Stimulated activated CD8-positive, alpha-beta memory T cell treated with anti-CD3 and anti-CD28 coated beads, Interleukin-7, amount 100 ng/mL, for 1 hour (primary cell): ENCODE data around the gene SATL1.
"Not testable (repeated sequence)": the region's sequence is repeated elsewhere in the genome, so short reads cannot be mapped to it uniquely, and the experiment has no call there.

Source experiments
- DNase-seq, 2 donors: peaks; one replicate each; pipeline ENCODE4 v3.0.0-alpha.2; 2020; ENCODE audit warnings: low read depth in 2 of 2

The SATL1 gene, protein sequence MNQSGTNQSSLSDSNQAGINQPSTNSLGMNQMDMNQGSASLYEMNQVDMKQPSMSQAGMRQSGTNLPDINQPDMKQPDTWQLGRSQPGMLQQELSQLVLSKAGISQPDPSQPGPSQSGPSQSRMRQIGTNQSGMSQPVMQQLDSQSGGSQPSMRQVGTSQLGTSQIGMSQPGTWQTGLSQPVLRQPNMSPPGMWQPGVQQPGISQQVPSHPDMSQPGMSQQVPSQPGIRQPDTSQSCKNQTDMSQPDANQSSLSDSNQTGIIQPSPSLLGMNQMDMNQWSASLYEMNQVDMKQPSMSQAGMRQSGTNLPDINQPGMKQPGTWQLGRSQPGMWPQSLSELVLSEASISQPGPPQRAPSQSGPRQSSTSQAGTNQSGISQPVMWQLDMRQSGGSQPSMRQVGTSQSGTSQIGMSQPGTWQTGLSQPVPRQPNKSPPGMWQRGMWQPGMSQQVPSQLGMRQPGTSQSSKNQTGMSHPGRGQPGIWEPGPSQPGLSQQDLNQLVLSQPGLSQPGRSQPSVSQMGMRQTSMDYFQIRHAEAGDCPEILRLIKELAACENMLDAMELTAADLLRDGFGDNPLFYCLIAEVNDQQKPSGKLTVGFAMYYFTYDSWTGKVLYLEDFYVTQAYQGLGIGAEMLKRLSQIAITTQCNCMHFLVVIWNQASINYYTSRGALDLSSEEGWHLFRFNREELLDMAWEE

DNA sequence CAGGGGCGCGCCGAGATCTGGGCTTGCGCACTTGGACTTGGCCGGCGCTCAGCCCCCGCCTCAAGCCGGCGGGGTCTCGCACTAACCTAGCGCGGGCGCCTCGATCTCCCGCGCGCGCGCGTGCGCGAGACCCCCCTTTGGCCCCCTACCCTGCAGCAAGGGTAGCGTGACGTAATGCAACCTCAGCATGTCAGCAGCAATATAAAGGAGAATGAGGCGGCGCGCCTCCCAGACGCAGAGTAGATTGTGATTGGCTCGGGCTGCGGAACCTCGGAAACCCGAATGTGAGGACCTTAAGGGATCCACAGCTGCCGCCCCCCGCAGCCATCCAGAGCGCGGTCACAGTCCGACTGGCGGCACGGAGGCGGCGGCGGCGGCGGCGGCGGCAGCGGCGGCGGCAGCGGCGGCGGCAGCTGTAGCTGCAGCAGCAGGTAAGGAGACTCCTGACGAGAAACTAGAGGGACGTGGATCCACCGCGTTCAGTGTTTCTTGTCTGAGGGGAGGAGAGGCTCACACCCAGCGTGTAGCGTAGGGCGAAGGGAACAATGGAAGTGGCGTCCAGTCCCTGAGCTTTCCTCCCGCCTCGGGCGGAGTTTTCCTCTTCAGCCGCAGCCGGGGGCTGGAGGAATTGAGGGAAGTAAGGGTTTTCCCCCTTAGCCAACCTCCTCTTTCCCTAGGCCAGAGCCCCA is at the start of gene SATL1, which contains the start of gene ZNF711:
TSS of gene SATL1 (minus strand) at position 19 of the 689 bp plus-strand sequence. CDS start 134,811 bp downstream, outside the sequence.
TSS of gene ZNF711 (plus strand) at position 231 of the 689 bp plus-strand sequence. CDS start 3,582 bp downstream, outside the sequence.
- no peak for DNase-seq

DNA sequence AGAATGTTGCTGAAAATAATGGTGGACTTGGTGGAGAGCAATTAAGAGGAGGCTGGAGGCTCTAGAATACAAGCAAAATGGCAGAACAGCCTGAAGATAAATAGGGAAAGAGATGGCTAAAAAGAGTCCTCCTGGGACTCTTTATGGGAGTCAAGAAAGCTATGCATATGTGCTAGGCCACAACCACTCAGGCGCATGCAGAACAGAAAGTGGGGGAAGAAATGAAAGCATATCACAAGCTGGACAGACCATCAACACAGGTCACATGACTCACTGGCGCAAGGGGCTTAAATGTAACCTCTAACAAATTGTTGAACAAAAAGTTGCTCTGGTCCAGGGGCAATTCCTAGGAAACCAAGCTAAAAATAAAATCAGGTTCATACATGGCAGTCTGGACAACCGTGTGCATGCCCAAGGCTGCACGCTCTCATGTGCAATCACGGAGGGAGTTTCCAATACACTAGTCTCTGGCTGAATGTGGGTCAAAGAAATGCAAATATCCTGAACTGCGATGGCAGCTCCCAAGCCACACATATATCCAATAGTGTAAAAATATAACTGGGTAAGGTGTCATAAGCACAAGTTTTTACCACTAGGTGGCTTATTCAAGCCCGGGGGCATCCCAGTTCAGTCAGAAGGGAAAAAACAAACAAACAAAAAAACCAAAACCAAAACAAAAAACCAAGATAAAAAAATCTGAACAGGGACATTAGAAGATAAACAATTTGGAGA is 45.6 kb upstream of the SATL1 start:
- DNase-seq, result no peak

DNA sequence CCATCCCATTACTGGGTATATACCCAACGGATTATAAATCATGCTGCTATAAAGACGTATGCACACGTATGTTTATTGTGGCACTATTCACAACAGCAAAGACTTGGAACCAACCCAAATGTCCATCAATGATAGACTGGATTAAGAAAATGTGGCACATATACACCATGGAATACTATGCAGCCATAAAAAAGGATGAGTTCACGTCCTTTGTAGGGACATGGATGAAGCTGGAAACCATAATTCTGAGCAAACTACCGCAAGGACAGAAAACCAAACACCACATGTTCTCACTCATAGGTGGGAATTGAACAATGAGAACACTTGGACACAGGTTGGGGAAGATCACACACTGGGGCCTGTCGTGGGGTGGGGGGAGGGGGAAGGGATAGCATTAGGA is 41.7 kb upstream of the SATL1 start:
- DNase-seq, result not testable (repeated sequence)

DNA sequence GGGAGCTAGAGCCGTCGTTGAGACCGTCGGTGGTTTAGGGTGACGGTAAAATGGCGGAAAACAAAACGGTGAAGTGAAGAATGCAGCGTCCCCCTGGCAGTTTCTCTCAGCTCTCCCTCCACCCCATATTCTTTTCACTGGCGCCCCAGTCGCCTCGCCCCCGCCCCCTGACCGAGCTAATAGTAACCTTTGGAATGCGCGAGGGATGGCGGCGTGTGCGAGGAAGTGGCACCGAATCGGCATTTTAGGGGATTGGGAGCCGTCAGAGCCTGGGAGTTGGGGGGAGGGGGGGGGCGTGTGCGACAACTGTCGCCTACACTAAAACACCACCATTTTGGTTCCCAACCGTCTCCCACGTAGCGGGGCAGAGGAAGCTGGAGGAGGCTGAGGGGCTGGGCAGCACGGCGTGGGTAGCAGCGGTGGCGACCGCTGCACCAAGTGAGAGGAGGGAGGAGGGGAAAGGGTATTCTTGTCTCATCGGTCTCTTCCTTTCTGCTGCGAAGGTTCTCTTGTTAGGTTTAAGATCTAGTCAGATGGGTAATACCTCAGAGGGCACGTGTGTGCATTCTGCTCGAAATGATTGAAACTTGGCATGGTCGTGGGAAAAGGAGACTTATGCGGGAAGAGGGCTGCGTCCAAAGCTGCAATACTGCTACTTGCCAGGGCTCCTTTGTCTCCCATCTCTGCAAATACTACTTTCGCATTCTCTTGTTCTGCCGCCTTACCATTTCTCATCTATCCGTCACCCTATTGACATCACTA is 1.1 kb upstream of the SATL1 start:
- no peak for DNase-seq

DNA sequence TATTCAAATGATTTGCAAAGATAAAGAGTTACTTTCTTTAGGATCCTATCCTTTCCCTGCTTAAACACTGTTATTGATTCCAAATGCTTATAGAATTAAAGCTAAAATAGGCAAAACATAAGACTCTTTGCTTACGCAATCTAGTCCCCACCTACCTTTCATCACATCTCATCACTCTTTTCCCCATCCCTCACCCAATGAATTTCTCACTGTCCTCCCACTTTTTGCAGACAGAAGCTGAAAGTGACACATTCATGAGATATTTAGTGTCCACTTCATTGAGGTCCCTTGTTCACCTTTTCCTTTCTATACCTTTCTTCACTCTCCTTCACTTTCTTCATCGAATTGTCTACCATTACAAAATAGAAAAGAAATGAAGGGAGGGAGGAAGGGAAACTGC is 424 bp downstream of the SATL1 start:
- DNase-seq, result no peak

DNA sequence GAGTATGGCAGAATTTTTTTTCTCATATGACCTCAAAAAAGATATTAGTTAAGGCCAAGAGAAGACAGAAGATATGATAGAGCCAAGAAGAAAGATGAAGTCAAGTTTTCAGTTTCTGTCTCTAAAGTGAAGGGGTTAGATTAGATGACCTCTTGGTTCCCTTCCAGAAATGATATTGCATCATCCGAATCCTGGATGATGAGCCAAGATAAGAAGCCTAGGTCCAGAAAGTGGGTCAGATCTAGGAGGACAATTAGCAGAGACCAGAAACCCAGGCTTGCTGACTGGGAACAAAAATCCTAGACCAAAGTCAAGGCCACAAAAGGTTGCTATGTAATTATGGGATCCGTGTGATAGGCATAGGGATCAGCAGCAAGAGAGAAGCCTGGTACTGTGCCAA is 20.2 kb downstream of the SATL1 start:
- DNase-seq, result no peak

DNA sequence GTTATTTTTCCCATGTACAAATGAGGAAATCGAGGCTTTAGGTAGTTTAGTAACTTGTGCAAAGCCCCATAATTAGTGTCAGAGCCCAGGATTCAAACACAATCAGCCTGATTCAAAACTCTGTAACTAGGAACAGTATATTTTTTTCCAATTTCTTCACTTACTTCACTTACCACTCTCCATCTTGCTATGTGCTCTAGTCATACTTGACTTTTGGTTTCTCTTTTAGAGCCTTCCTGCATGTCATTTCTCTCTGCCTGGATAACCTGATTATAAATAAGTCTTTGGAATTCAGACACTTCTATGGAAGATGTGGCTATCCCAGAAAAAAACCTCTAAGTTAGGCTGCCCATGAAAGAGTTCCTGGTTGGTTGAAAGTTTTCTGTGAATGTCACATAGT is 22.2 kb downstream of the SATL1 start:
- no peak for DNase-seq

DNA sequence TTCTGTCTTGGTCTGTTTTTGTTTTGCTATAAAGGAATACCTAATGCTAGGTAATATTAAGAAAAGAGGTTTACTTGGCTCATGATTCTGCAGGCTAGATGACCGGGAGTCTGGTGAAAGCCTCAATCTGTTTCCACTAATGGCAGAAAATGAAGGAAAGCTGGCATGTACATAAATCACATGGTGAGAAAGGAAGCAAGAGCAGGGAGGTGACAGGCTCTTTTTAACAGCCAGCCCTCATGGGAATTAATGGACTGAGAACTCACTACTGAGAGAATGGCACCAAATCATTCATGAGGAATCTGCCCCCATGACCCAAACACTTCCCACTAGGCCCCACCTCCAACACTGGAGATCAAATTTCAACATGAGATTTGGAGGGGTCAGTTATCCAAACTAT is 27.6 kb downstream of the SATL1 start:
- DNase-seq, result no peak

DNA sequence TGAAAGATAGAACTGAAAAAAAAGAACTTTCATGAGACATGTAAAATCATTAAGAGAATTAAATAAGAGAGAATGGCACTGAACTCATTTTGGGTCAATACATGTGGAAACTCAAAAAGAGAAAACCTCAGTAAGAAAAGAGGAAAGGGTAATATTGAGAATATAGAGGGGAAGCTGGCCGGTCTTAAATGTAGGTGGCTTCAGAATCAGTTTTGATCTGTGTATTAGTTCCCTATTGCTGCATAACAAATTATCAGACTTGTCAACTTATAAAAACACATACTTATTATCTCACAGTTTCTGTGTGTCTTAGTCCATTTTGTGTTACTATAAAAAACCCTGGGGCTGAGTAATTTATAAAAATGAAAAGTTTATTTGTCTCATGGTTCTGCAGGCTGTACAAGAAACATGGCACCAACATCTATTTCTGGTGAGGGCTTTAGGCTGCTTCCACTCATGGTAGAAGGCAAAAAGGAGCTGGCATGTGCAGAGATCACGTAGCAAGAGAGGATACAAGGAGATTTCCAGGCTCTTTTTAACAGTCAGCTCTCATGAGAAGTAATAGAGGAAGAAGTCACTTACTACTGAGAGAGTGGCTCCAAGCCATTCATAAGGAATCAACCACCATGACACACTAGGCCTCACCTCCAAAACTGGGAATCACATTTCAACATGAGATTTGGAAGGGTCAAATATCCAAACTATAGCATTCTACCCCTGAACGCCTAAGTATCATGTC is 29.6 kb downstream of the SATL1 start:
- DNase-seq, result no peak

DNA sequence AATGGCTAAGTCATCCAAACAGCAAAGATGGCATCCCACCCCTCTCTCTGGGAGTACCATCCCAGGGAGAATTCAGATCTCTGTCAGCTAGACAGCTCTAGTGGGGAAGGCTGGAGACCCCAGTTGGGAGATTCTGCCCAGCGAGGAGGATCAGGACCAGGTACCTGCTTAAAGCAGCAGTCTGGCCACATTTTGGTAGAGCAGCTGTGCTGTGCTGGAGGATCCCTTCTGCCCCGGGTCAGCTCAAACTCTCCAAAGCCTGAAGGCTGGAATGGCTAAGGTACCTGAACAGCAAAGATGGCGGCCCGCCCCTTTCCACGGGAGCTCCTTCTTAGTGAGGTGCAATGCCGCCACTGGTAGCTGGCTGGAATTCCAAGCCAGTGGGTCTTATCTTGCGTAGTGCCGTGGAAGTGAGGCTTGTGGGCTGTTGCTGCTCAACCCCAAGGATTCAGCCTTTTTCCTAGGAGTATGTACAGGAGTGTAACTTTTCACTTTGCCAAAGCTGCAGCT is 40.1 kb downstream of the SATL1 start:
- DNase-seq, result no peak

DNA sequence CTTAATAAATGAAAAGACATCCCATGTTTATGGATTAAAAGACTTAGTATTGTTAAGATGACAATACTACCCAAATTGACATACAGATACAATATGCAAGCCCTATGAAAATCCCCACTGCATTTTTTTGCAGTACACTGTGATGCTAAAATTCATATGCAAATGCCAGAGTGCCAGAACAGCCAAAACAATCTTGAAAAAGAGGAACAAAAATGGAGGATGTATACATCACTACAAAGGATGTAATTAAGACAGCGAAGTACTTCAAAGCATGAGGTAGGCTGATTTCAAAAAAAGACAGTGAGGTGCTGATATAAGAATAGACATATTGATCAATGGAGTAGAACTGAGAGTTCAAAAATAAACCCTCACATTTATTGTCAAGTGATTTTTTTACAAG is 47.3 kb downstream of the SATL1 start:
- DNase-seq, result no peak

DNA sequence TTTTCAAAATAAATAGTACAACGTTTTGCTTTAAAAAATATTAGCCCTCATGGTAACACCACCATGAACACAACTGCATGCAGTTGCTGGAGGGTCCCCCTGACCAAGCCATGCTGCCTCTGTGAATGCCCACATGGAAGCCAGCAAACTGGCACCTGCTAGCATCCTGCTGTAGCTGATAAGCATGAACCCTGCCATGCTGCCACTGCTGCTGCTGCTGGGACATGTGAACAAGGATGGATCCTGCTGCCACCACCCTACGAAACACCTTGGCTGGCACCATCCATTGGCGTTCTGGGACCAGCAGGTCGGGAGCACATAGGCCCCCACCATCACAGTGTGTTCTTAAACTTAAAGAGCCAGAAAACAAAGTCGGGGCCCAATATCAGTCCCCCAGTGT is 83.9 kb downstream of the SATL1 start:
- DNase-seq, result no peak

DNA sequence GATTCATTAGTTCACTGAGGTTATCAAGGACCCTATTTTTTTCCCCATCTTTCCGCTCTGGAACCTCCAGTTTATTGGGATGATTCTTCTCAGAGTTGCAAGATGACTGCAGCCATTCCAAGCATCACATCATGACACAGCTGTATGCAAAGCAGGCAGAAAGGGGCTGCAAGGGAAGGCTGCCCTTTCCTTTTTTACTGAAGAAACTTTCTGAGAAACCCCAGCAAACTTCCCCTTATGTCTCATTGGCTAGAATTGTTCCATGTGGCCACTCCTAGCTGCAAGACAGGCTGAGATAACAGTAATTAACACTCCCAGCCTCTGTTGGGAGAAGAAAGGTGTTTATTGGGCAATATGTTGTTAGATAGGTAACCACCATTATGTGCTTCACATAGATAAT is 102.6 kb downstream of the SATL1 start:
- no peak for DNase-seq

DNA sequence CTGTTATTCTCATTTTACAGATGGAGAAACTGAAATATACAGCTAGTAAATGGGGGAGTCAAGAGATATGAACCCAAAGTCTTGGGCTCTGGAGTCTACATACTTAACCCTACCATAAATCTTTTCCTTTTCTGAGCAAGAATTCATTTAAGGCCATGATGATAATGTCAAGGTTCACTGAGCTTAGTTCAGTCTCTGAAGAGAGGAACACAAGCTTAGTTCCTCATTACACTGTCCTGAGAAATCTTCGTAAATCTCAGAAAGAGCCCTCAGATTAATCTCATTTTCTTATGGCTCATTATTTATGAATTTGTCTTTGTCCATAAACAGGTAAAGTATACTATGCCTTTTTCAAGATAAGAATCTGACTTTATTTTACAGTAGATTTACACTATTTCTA is 104.2 kb downstream of the SATL1 start:
- no peak for DNase-seq

DNA sequence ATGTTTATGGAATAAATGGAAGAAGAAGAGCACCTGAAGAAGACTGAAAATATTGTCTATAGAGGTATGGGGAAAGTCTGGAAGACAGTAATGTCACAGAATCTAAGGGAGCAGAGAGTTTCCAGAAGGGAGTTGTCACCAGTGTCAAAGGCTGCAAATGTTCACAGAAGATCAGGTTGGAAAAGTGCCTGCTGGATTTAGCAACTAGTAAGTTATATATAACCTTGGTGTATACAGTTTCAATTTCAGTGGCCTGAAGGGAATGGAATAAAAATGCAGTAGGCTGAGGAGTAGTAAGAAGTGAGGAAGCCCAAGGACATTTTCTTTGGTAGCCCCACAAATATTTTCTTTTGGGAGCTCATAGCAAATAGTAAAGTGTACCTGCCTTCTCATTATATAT is 107.2 kb downstream of the SATL1 start:
- no peak for DNase-seq

DNA sequence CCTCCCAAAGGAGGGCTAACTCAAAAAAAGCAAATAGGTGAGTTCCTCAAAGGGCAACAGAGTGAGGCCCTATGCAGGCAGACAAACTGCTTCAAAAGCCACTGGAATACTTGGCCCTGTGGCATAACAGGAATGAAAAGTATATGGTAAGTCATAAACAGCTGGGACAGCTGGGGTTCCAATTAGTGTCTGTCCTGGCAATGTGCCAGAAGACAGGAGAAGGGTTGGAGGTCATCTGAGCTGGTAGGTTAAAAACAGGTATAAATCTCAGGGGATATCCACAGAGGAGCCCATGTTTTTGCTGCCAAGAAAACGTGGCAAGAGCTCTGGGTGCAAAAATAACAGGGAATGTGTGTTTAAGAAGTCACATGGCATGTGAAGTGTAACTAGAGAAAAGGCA is 128.3 kb downstream of the SATL1 start:
- DNase-seq, result no peak

DNA sequence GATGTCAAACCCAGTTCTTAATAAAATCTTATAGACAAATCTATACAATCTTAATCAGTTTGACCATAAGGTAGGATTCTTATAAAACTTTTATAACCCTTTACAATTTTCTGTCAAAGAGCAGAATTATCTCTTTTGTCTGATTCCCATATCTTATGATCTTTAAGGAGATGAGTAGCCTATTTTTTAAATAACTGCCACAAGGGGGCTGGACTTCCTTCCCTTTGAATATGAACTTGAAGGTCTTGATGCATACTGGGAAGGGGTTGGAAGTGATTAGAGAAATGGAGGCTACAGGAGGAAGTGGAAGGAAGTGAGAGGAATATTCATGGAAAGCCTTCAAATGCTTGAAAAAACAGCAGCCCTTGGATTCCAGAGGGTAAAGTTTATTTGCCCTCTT is 128.8 kb downstream of the SATL1 start:
- no peak for DNase-seq

DNA sequence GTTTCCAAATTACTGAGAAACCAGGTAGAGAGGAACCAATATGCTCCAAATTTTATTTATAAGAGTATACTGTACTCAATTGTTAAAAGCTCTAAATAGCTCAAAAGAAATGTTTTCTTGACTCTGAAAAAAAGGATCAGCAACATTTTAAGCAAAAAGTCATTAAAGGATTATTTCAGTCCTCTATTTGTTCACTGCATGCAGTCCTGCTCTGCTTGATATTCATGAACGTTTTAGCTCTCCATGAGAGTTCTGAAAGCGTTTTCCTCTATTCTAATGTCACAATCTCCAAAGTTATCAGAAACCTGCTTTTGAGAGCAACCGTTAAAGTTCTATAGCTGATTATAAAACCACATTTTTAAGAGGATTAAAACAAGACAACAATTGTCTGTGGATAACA is 129.4 kb downstream of the SATL1 start:
- no peak for DNase-seq

DNA sequence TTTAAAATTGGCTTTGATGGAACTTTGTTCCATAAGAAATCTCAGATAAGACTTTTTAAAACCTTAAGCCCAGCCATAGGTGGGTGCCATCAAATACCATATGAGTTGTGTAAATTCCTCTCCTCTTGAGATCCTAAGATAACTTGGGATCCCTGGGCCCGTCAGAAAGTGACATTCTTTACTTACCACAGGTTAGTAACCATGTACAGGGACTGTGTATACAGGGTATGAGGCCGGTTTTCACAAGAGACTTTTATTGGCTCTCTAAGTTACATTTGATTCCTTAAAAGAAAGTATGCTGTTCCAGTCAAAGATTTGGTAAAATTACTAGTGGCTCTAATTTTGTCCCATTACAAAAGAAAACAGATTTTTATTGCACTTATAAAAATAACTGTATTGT is 129.8 kb downstream of the SATL1 start:
- DNase-seq, result no peak

DNA sequence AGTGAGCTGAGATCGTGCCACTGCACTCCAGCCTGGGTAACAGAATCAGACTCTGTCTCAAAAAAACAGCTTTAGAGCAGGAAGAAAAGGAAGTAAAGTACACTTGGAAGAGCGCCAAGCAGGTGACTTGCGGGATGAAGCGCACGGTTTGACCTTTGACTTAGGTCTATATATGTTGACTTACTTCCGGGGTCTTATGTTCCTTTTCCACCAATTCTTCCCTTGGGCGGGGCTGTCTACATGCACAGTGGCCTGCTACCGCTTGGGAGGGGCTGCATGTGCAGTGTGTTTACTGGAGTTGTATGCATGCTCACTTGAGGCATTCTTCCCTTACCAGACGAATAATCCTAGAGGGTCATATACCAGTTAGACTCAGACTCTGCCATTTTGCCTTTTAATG is 131.3 kb downstream of the SATL1 start:
- no peak for DNase-seq
